ENCODE data around the gene ILF3.

DNA sequence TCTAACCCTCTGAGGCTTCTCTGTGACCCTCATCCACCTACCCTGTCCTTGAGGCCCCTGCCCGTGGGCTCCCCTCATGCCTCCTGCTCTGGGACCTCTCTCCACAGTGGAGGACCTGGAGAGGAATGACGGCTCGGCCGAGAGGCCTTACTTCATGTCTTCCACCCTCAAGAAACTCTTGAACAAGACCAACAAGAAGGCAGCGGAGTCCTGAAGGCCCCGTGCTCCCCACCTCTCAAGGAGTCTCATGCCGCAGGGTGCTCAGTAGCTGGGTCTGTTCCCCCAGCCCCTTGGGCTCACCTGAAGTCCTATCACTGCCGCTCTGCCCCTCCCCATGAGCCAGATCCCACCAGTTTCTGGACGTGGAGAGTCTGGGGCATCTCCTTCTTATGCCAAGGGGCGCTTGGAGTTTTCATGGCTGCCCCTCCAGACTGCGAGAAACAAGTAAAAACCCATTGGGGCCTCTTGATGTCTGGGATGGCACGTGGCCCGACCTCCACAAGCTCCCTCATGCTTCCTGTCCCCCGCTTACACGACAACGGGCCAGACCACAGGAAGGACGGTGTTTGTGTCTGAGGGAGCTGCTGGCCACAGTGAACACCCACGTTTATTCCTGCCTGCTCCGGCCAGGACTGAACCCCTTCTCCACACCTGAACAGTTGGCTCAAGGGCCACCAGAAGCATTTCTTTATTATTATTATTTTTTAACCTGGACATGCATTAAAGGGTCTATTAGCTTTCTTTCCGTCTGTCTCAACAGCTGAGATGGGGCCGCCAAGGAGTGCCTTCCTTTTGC is 10.8 kb upstream of the ILF3 start:
- TF ChIP-seq SRSF9 (IDR thresholded peaks at IDR 0.05; ENCODE audit: borderline replicate concordance, insufficient read depth, low read depth, low read length, poor library complexity, severe bottlenecking): no peak
- TF ChIP-seq JUNB (CRISPR knock-in tag; IDR thresholded peaks at IDR 0.05; ENCODE audit: borderline replicate concordance): no peak
- TF ChIP-seq CTCF (CRISPR knock-in tag; IDR thresholded peaks at IDR 0.05): no peak
- no peak for TF ChIP-seq HDAC2 (CRISPR knock-in tag; IDR thresholded peaks at IDR 0.05)

Data from HepG2 (cell line).